HG02798 (cell line): ENCODE measurements around the gene PTPRT.

Experiments used
- ATAC-seq: cut with Tn5 transposase; IDR thresholded peaks from one replicate; pipeline ENCODE4 v1.9.1; 2021; ENCODE audit warnings: mild to moderate bottlenecking; ENCODE audit not compliant: unreplicated experiment, poor library complexity

PTPRT gene

GRCh38 chr20:43189554-43190331, at the start of gene PTPRT:
PTPRT (minus strand) TSS chr20:43189906; CDS start chr20:43189733, 173 bp downstream.
- ATAC-seq: no peak

GRCh38 chr20:43238833-43239232, 49.1 kb upstream of the PTPRT start:
- no peak for ATAC-seq

GRCh38 chr20:43238266-43238665, 48.6 kb upstream of the PTPRT start:
- ATAC-seq: no peak

- no peak for ATAC-seq
These were observed 48.0 kb upstream of the PTPRT start for GRCh38 chr20:43237651-43238168.

GRCh38 chr20:43235998-43236397, 46.3 kb upstream of the PTPRT start:
- ATAC-seq: no peak

- ATAC-seq: no peak
These were observed 42.1 kb upstream of the PTPRT start for GRCh38 chr20:43231829-43232228.

GRCh38 chr20:43229696-43230095, 40.0 kb upstream of the PTPRT start:
- ATAC-seq: no peak

- ATAC-seq: no peak
These were observed 30.9 kb upstream of the PTPRT start for GRCh38 chr20:43220612-43221011.

GRCh38 chr20:43210901-43211300, 21.2 kb upstream of the PTPRT start:
- no peak for ATAC-seq

- no peak for ATAC-seq
These were observed 20.1 kb upstream of the PTPRT start for GRCh38 chr20:43209831-43210230.

GRCh38 chr20:43205699-43206098, 16.0 kb upstream of the PTPRT start:
- ATAC-seq: no peak

- ATAC-seq: no peak
These were observed 12.4 kb upstream of the PTPRT start for GRCh38 chr20:43202100-43202499.

GRCh38 chr20:43198607-43199006, 8.9 kb upstream of the PTPRT start:
- no peak for ATAC-seq

- ATAC-seq: no peak
These were observed 6.5 kb upstream of the PTPRT start for GRCh38 chr20:43196243-43196642.

GRCh38 chr20:43194137-43194536, 4.4 kb upstream of the PTPRT start:
- no peak for ATAC-seq

- no peak for ATAC-seq
These were observed 3.7 kb upstream of the PTPRT start for GRCh38 chr20:43193443-43193842.

GRCh38 chr20:43191946-43192863, 2.5 kb upstream of the PTPRT start:
- no peak for ATAC-seq

GRCh38 chr20:43191143-43191542, 1.4 kb upstream of the PTPRT start:
- ATAC-seq: no peak

- no peak for ATAC-seq
These were observed 737 bp upstream of the PTPRT start for GRCh38 chr20:43190332-43190953.

- ATAC-seq: no peak
These were observed 699 bp downstream of the PTPRT start for GRCh38 chr20:43188861-43189553.
